GM12891 (cell line): Measurements from ENCODE around the gene POU2AF1.

Experiments
- SPI1 ChIP-seq: IDR thresholded peaks from 2 replicates; pipeline ENCODE4 v1.6.1; 2011; ENCODE audit warnings: low read depth, low read length, control low read depth
- TAF1 ChIP-seq: IDR thresholded peaks from 2 replicates; pipeline ENCODE4 v1.6.1; 2011; ENCODE audit warnings: low read depth, low read length, control low read depth

DNA sequence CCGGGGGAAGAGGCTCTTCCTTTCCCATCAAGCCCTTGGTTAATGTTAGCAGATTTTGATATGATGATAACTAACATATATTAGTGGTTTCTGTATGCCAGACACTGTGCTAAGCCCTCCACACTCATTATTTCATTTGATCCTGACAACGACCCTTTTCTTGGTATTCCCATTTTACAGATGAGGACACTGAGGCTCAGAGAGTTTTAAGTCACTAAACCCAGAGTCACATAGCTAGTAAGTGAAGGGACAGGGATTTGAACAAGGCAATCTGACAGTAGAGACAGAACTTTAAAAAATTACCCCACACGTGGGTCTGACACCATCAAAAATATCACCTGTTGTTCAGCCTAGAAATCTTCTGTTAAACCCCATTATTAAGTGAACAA, 22.4 kb downstream of the POU2AF1 start:
- TF ChIP-seq SPI1 = no peak
- TF ChIP-seq TAF1 = no peak
